Gastroesophageal sphincter (tissue), 4 donors: Measurements from ENCODE around the gene LGALS3BP. TPM values are rescaled to one million over a fixed set of nuclear protein-coding genes. Genes with fewer than 3 reads are reported as not detected.
"Not testable (repeated sequence)": the region's sequence is repeated elsewhere in the genome, so short reads cannot be mapped to it uniquely, and the experiment has no call there.

ENCODE experiments used
- ATAC-seq: fragments of 150-250 bp; one replicate; pipeline ENCODE4 v1.9.1; 2016; ENCODE audit warnings: mild to moderate bottlenecking, moderate library complexity
- H3K27ac ChIP-seq, 4 donors: fragments of 200-600 bp; sonication (generic) in 3 of 4; 1 replicate in 3 of 4; 2 replicates in 1 of 4; pipeline ENCODE4 v1.5.1; 2016 to 2019
- H3K27me3 ChIP-seq: fragments of 200-600 bp; sonication (generic); one replicate; pipeline ENCODE4 v1.5.1; 2019
- H3K36me3 ChIP-seq, 2 donors: fragments of 200-600 bp; sonication (generic); one replicate each; pipeline ENCODE4 v1.5.1; 2019; ENCODE audit warnings: control low read depth in 1 of 2
- H3K4me1 ChIP-seq, 3 donors: fragments of 200-600 bp; sonication (generic); 1 replicate in 2 of 3; 2 replicates in 1 of 3; pipeline ENCODE4 v1.5.1; 2016 to 2019; ENCODE audit warnings: control low read depth in 2 of 3
- H3K4me3 ChIP-seq, 2 donors: fragments of 200-600 bp; sonication (generic); one replicate each; pipeline ENCODE4 v1.5.1; 2019; ENCODE audit warnings: mild to moderate bottlenecking in 1 of 2, moderate library complexity in 1 of 2
- H3K9me3 ChIP-seq, 3 donors: fragments of 200-600 bp; sonication (generic); one replicate each; pipeline ENCODE4 v1.5.1; 2017 to 2019; ENCODE audit warnings: control low read depth in 2 of 3
- CTCF ChIP-seq, 4 experiments: fragments of 200-600 bp in 2 of 4; fragments of 450-650 bp in 2 of 4; sonication (generic) in 1 of 4; IDR thresholded peaks; one replicate each; pipeline ENCODE4 v1.5.1; 2017 to 2019; ENCODE audit warnings: antibody characterized with exemption in 4 of 4, mild to moderate bottlenecking in 2 of 4, moderate library complexity in 2 of 4
- EP300 ChIP-seq: sonication (generic); formaldehyde crosslinking; IDR thresholded peaks from one replicate; pipeline ENCODE4 v1.6.1; 2017; ENCODE audit warnings: antibody characterized with exemption, mild to moderate bottlenecking
- POLR2A ChIP-seq, 2 donors: fragments of 450-650 bp; IDR thresholded peaks; one replicate each; pipeline ENCODE4 v1.6.1; 2017; ENCODE audit warnings: antibody characterized with exemption in 2 of 2, mild to moderate bottlenecking in 2 of 2, moderate library complexity in 1 of 2
- POLR2AphosphoS5 ChIP-seq: sonication (generic); formaldehyde crosslinking; IDR thresholded peaks from one replicate; pipeline ENCODE4 v1.6.1; 2017; ENCODE audit warnings: antibody characterized with exemption
- WGBS, 2 donors: methylation state at CpG; one replicate each; pipeline ENCODE4 v1.1.5; 2018; ENCODE audit warnings: low coverage in 1 of 2; 5-methylcytosine and 5-hydroxymethylcytosine counted together
- total RNA-seq, 4 donors: library from RNA; depleted of rRNA; stranded (reverse); fragments of >200 nt; gene quantifications; one replicate each; pipeline ENCODE4 v1.1.0, GENCODE V29; 2016

LGALS3BP gene
- total RNA-seq, 4 donors from 2014 or later: 101 to 260 (median 166) TPM

GRCh38 chr17:78967782-78968362 lies 11.9 kb downstream of the LGALS3BP start:
- Histone ChIP-seq H3K36me3 (peaks cover 0 to 56% of the 10 kb centered on the region in 2 donors), H3K4me3 (no peak overlapping the region), H3K27ac (no peak overlapping the region), H3K4me1 (peaks cover 0 to 21% (median 9%) of the 10 kb centered on the region in 3 donors), H3K9me3 (no peaks in the 10 kb centered on the region), H3K27me3 (no peaks in the 10 kb centered on the region)
- TF ChIP-seq CTCF (IDR thresholded peaks at IDR 0.05): no peak
- no peak for TF ChIP-seq POLR2A (IDR thresholded peaks at IDR 0.05)
- TF ChIP-seq POLR2AphosphoS5: no peak
- TF ChIP-seq EP300: no peak
- no peak for ATAC-seq
- WGBS, 2 donors: 82 to 92% methylated on average over 3 to 15 of the region's 21 CpGs

- TF ChIP-seq EP300 (no peak), POLR2A (IDR thresholded peaks at IDR 0.05) (no peak), CTCF (IDR thresholded peaks at IDR 0.05) (no peak)
- Histone ChIP-seq H3K4me1 (peaks cover 0 to 19% (median 9%) of the 10 kb centered on the region in 3 donors), H3K4me3 (no peak overlapping the region), H3K9me3 (no peaks in the 10 kb centered on the region), H3K27me3 (no peaks in the 10 kb centered on the region), H3K27ac (no peak overlapping the region), H3K36me3 (peaks cover 0 to 48% of the 10 kb centered on the region in 2 donors)
- ATAC-seq: no peak
- WGBS, 2 donors: 100% methylated on average over 2 of the region's 23 CpGs; no CpG with 5 or more reads in 1 of the 2 donors
Observed at GRCh38 chr17:78966910-78967600, 12.7 kb downstream of the LGALS3BP start.

GRCh38 chr17:78966123-78966813 lies 13.5 kb downstream of the LGALS3BP start:
- no peak overlapping the region for H3K27ac ChIP-seq
- H3K36me3 ChIP-seq: peaks cover 0 to 42% of the 10 kb centered on the region in 2 donors
- TF ChIP-seq POLR2A (IDR thresholded peaks at IDR 0.05) (no peak), EP300 (no peak), POLR2AphosphoS5 (no peak), CTCF (IDR thresholded peaks at IDR 0.05) (no peak)
- H3K4me3 ChIP-seq: no peak overlapping the region
- no peaks in the 10 kb centered on the region for H3K9me3 ChIP-seq
- H3K4me1 ChIP-seq: peaks cover 0 to 13% (median 3%) of the 10 kb centered on the region in 3 donors
- 73 to 86% methylated on average over 4 to 15 of the region's 26 CpGs for WGBS, 2 donors
- ATAC-seq: no peak
- H3K27me3 ChIP-seq: no peaks in the 10 kb centered on the region

GRCh38 chr17:78965491-78965924 lies 14.2 kb downstream of the LGALS3BP start:
- 82 to 100% methylated on average over 1 to 4 of the region's 8 CpGs for WGBS, 2 donors
- Histone ChIP-seq H3K9me3 (no peaks in the 10 kb centered on the region), H3K27ac (no peak overlapping the region), H3K27me3 (no peaks in the 10 kb centered on the region), H3K4me3 (no peak overlapping the region), H3K36me3 (peaks cover 0 to 40% of the 10 kb centered on the region in 2 donors), H3K4me1 (peaks cover 0 to 9% (median 0%) of the 10 kb centered on the region in 3 donors)
- no peak for TF ChIP-seq EP300
- no peak for ATAC-seq

- H3K9me3 ChIP-seq: no peaks in the 10 kb centered on the region
- 88 to 100% methylated on average over 2 to 4 of the region's 6 CpGs for WGBS, 2 donors
- no peak overlapping the region for H3K4me3 ChIP-seq
- peaks cover 0 to 4% (median 0%) of the 10 kb centered on the region in 3 donors for H3K4me1 ChIP-seq
- ATAC-seq: no peak
- H3K36me3 ChIP-seq: peaks cover 0 to 18% of the 10 kb centered on the region in 2 donors
- H3K27me3 ChIP-seq: no peaks in the 10 kb centered on the region
- TF ChIP-seq POLR2A (IDR thresholded peaks at IDR 0.05) (no peak), POLR2AphosphoS5 (no peak), EP300 (no peak), CTCF (IDR thresholded peaks at IDR 0.05) (no peak)
- no peak overlapping the region for H3K27ac ChIP-seq
Observed at GRCh38 chr17:78963378-78963777, 16.3 kb downstream of the LGALS3BP start.

- H3K9me3 ChIP-seq, ATAC-seq, H3K27me3 ChIP-seq, H3K27ac ChIP-seq, H3K4me3 ChIP-seq, H3K4me1 ChIP-seq: not testable (repeated sequence)
- WGBS, 2 donors: 100% methylated on average over 7 of the region's 8 CpGs; no CpG with 5 or more reads in 1 of the 2 donors
- H3K36me3 ChIP-seq: peaks cover 0 to 14% of the 10 kb centered on the region in 2 donors
Observed at GRCh38 chr17:78962984-78963348, 16.8 kb downstream of the LGALS3BP start.
